ENCODE data around the gene ITPA.

GRCh38 chr20:3227936-3228749 lies 18.8 kb downstream of the ITPA start:
- TF ChIP-seq CTCF (conservative IDR thresholded peaks at IDR 0.05 in 1 of 2, IDR thresholded peaks at IDR 0.05 in 1 of 2; ENCODE audit: extremely low read depth in 1 of 2, insufficient read depth in 1 of 2, low read depth in 1 of 2, low read length in 2 of 2), result no peak
- TF ChIP-seq EZH2 (IDR thresholded peaks at IDR 0.05; ENCODE audit: borderline replicate concordance, low read length), result no peak
